Measurements from ENCODE around the gene NUAK2.

DNA sequence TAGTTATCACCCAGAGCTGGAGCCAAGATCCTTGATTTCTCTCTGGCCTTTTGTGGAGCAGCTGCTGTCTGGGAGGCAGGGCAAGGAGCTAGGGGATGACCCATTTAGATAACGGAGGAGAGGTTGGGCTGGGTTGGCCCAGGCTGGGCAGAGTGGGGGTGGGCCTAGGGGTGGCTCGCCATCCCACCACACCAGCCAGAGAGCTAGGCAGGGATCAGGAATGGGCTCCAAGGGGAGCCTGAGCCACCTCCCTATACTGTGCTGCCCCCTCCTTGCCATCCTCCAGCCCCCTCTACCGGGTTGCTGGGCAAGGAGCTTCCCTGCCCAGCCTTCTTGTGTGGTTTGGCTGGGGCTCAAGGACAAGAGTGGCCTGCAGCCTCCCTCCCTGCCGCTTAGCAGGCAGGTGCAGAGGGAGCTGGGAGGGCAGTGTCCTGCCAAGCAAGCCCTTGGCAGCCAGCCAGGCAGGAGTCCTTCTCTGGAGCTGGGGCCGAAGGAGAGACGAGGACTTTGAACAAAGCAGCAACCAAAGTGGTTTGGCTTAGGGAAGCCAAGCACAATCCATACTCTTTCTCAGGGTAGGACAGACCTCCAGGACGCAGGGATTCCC, 4.1 kb downstream of the NUAK2 start:
- no peak for TF ChIP-seq POLR2A (IDR thresholded peaks at IDR 0.05)
- TF ChIP-seq CTCF (IDR thresholded peaks at IDR 0.05): no peak
